HFFc6 (cell line): Measurements from ENCODE around the gene SLC25A42. TPM values are rescaled to one million over a fixed set of nuclear protein-coding genes. Genes with fewer than 3 reads are reported as not detected.
A peak's percentile ranks its signal among the peaks of the same experiment; 100 is the strongest.

Source experiments
- DNase-seq: peaks from one replicate; pipeline ENCODE4 v3.0.0-alpha.2; 2018
- H3K27ac Mint-ChIP-seq: 2 replicates; pipeline ENCODE4 v1.8.0; 2020; ENCODE audit warnings: mild to moderate bottlenecking, mixed read lengths
- H3K27me3 Mint-ChIP-seq: 2 replicates; pipeline ENCODE4 v1.8.0; 2021; ENCODE audit warnings: mild to moderate bottlenecking, moderate library complexity, mixed read lengths; ENCODE audit not compliant: insufficient read depth
- H3K36me3 Mint-ChIP-seq: 2 replicates; pipeline ENCODE4 v1.8.0; 2021; ENCODE audit warnings: low read depth, mixed read lengths
- H3K4me1 Mint-ChIP-seq: 2 replicates; pipeline ENCODE4 v1.8.0; 2020; ENCODE audit warnings: low read depth, mixed read lengths
- H3K4me3 Mint-ChIP-seq: 2 replicates; pipeline ENCODE4 v1.8.0; 2020; ENCODE audit warnings: mild to moderate bottlenecking, moderate library complexity, mixed read lengths
- H3K9me3 Mint-ChIP-seq: 2 replicates; pipeline ENCODE4 v1.8.0; 2020; ENCODE audit warnings: mild to moderate bottlenecking, mixed read lengths
- total RNA-seq, 6 experiments: library from RNA; stranded (reverse); fragmentation: NEBNext Ultra II Directional; extraction: Animal tissue kit (Norgen Biotek cat#: 25700); gene quantifications; 2 replicates in 1 of 6; 3 replicates in 5 of 6; pipeline ENCODE4 v1.2.3, GENCODE V29; 2021
- TF ChIP-seq, protein P1 (sequence below): fragments of 200-600 bp; sonication (generic); IDR thresholded peaks from 2 replicates; pipeline ENCODE4 v1.5.0; 2021; ENCODE audit warnings: antibody characterized with exemption, mild to moderate bottlenecking

Gene SLC25A42
- total RNA-seq, 6 experiments from 2014 or later = 8.7 to 11.7 (median 9.9) TPM

- H3K9me3 Mint-ChIP-seq = no peaks in the 10 kb centered on the region
- H3K4me3 Mint-ChIP-seq = no peak overlapping the region
- TF ChIP-seq, protein P1, sequence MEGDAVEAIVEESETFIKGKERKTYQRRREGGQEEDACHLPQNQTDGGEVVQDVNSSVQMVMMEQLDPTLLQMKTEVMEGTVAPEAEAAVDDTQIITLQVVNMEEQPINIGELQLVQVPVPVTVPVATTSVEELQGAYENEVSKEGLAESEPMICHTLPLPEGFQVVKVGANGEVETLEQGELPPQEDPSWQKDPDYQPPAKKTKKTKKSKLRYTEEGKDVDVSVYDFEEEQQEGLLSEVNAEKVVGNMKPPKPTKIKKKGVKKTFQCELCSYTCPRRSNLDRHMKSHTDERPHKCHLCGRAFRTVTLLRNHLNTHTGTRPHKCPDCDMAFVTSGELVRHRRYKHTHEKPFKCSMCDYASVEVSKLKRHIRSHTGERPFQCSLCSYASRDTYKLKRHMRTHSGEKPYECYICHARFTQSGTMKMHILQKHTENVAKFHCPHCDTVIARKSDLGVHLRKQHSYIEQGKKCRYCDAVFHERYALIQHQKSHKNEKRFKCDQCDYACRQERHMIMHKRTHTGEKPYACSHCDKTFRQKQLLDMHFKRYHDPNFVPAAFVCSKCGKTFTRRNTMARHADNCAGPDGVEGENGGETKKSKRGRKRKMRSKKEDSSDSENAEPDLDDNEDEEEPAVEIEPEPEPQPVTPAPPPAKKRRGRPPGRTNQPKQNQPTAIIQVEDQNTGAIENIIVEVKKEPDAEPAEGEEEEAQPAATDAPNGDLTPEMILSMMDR = peak; percentile 45; the same call in 1 of the 2 replicates
- H3K4me1 Mint-ChIP-seq = peaks cover 26% of the 10 kb centered on the region
- no peaks in the 10 kb centered on the region for H3K36me3 Mint-ChIP-seq
- H3K27ac Mint-ChIP-seq = no peak overlapping the region
- DNase-seq = no peak
- no peaks in the 10 kb centered on the region; the same call in none of the 2 replicates for H3K27me3 Mint-ChIP-seq
Measured at GRCh38 chr19:19110410-19111135, 46.8 kb downstream of the SLC25A42 start.

DNA sequence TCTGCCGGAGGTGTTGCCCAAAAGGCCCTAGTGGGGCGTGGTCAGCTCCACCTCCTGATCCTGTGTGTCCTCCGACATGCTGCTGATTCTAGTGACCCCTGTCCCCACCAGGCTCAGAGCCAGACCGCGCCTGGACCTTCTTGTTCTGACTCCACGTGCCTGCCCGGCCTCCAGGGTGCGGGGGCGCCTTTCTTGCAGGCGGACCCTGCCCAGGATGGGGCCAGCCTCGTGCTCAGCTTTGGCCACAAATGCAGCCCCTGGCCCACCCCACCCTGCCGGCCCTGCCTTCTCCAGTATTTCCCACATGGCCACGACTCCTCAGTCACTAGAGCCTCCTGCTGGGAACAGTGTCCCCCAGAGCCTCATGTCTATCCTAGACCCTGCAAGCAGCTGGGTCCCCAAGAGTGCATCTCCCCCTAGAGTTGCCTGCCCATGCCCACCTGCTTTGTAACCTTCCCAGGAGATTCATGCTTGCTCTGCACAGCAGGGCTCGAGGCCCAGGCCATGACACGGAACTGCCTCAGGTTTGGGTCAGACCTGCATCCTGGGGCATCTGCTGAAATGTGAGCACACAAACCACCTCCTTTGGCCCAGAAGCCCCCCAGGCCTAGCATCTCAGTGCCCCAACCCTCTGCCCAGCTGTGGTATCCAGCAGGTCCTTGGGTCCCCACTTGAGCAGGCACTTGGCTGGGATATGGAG lies 47.5 kb downstream of the SLC25A42 start:
- Mint-ChIP-seq H3K9me3 (no peaks in the 10 kb centered on the region), H3K27me3 (no peaks in the 10 kb centered on the region; the same call in none of the 2 replicates), H3K4me3 (no peak overlapping the region), H3K36me3 (no peaks in the 10 kb centered on the region), H3K4me1 (peaks cover 19% of the 10 kb centered on the region), H3K27ac (no peak overlapping the region)
- TF ChIP-seq, protein P1 = no peak
- DNase-seq = no peak

DNA sequence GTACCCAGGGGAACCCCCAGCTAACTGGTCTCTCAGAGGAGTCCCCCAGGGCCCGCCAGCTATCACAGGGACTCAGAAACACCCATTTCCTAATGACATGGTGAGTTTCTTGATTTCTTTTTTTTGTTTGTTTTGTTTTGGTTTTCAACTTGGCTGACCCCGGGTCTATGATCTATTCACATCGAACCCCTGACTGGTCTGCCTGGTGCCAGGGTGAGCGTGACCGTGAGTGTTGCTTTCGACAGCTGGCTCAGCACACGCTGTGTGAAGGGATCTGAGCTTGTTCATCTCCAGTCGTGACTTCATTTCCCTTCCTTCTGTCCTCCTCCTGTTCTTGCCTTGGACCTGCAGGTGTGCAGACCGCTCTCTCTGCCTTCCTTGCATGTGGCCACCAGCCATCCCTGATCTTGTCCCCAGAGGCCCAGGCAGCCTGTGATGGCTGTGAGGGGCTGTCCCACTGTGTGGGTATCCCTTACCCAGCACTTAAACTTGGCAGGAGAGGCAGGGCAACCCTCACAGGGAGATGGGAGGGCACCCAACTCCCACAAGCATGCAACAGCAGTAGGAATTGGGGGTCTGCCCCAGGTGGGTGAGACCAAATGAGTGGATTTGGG lies 48.3 kb downstream of the SLC25A42 start:
- Mint-ChIP-seq H3K4me1 (peaks cover 17% of the 10 kb centered on the region), H3K27ac (no peak overlapping the region), H3K9me3 (no peaks in the 10 kb centered on the region), H3K4me3 (no peak overlapping the region), H3K27me3 (no peaks in the 10 kb centered on the region; the same call in none of the 2 replicates), H3K36me3 (no peaks in the 10 kb centered on the region)
- no peak for DNase-seq
- TF ChIP-seq, protein P1 = no peak

- TF ChIP-seq, protein P1 = 0 out of 2 replicates have a peak, but pooled peaks have one; percentile 23
- DNase-seq = peak; percentile 28
- H3K9me3 Mint-ChIP-seq = no peaks in the 10 kb centered on the region
Measured at GRCh38 chr19:19113040-19113626, 49.3 kb downstream of the SLC25A42 start.

GRCh38 chr19:19115954-19116353 lies 52.2 kb downstream of the SLC25A42 start:
- Mint-ChIP-seq H3K4me1 (peaks cover 7% of the 10 kb centered on the region), H3K9me3 (no peaks in the 10 kb centered on the region), H3K27me3 (no peaks in the 10 kb centered on the region; the same call in 1 of the 2 replicates), H3K27ac (no peak overlapping the region), H3K4me3 (no peak overlapping the region), H3K36me3 (peaks cover 4% of the 10 kb centered on the region; the same call in 1 of the 2 replicates)
- TF ChIP-seq, protein P1 = peak; percentile 74
- DNase-seq = no peak

More at GRCh38 chr19:19113040-19113626, 49.3 kb downstream of the SLC25A42 start:
- Mint-ChIP-seq H3K4me3 (no peak overlapping the region), H3K36me3 (no peaks in the 10 kb centered on the region), H3K4me1 (peaks cover 17% of the 10 kb centered on the region), H3K27me3 (no peaks in the 10 kb centered on the region; the same call in none of the 2 replicates), H3K27ac (no peak overlapping the region)
